MM.1S (cell line): ENCODE results near the gene TBX5.

ENCODE experiments used
- DNase-seq: peaks from one replicate; pipeline ENCODE4 v3.0.0-alpha.2; 2015
- H2AFZ ChIP-seq: fragments of 300-600 bp; sonication (generic); 2 replicates; pipeline ENCODE4 v1.6.0; 2016; ENCODE audit warnings: antibody characterized with exemption, low read length
- H3F3A ChIP-seq: fragments of 300-600 bp; sonication (generic); 2 replicates; pipeline ENCODE4 v1.6.1; 2016; ENCODE audit warnings: mild to moderate bottlenecking, antibody characterized with exemption, low read length, moderate library complexity, mixed read lengths; ENCODE audit not compliant: insufficient read depth
- H3K27ac ChIP-seq: fragments of 300-600 bp; sonication (generic); 2 replicates; pipeline ENCODE4 v1.5.1; 2016; ENCODE audit warnings: mild to moderate bottlenecking, low read length
- H3K27me3 ChIP-seq: fragments of 300-600 bp; sonication (generic); replicated peaks from 2 replicates; pipeline ENCODE4 v1.6.0; 2016; ENCODE audit warnings: low read length; ENCODE audit not compliant: insufficient read depth
- H3K36me3 ChIP-seq: fragments of 300-600 bp; sonication (generic); replicated peaks from 2 replicates; pipeline ENCODE4 v1.6.1; 2016; ENCODE audit warnings: mild to moderate bottlenecking, low read length, mixed read lengths; ENCODE audit not compliant: insufficient read depth
- H3K4me1 ChIP-seq: fragments of 300-600 bp; sonication (generic); 2 replicates; pipeline ENCODE4 v1.6.1; 2016; ENCODE audit warnings: low read length, mixed read lengths
- H3K4me2 ChIP-seq: fragments of 300-600 bp; sonication (generic); 2 replicates; pipeline ENCODE4 v1.6.0; 2016; ENCODE audit warnings: low read depth, low read length
- H3K4me3 ChIP-seq: fragments of 300-600 bp; sonication (generic); 2 replicates; pipeline ENCODE4 v1.5.1; 2016; ENCODE audit warnings: low read length, mixed read lengths
- H3K79me2 ChIP-seq: fragments of 300-600 bp; sonication (generic); 2 replicates; pipeline ENCODE4 v1.6.1; 2016; ENCODE audit warnings: mixed run types, low read length, mixed read lengths
- H3K9ac ChIP-seq: fragments of 300-600 bp; sonication (generic); 2 replicates; pipeline ENCODE4 v1.6.1; 2016; ENCODE audit warnings: low read length, mixed read lengths
- H3K9me2 ChIP-seq: fragments of 300-600 bp; sonication (generic); replicated peaks from 2 replicates; pipeline ENCODE4 v1.6.1; 2016; ENCODE audit warnings: mild to moderate bottlenecking, low read length, mixed read lengths; ENCODE audit not compliant: insufficient read depth
- H3K9me3 ChIP-seq: fragments of 300-600 bp; sonication (generic); replicated peaks from 2 replicates; pipeline ENCODE4 v1.6.1; 2016; ENCODE audit warnings: mild to moderate bottlenecking, low read length, mixed read lengths; ENCODE audit not compliant: insufficient read depth
- H4K20me1 ChIP-seq: fragments of 300-600 bp; sonication (generic); 2 replicates; pipeline ENCODE4 v1.6.1; 2016; ENCODE audit warnings: mild to moderate bottlenecking, low read length, moderate library complexity, mixed read lengths; ENCODE audit not compliant: insufficient read depth
- EZH2 ChIP-seq: fragments of 300-600 bp; sonication (generic); optimal IDR thresholded peaks from 2 replicates; pipeline ENCODE3; 2017; ENCODE audit warnings: low read depth, mild to moderate bottlenecking, antibody characterized with exemption, low read length, mixed read lengths
- EZH2phosphoT487 ChIP-seq: fragments of 300-600 bp; sonication (generic); IDR thresholded peaks from 2 replicates; pipeline ENCODE4 v1.6.1; 2018; ENCODE audit warnings: antibody characterized with exemption, low read length
- TF ChIP-seq, protein P1 (sequence below): fragments of 300-600 bp; sonication (generic); IDR thresholded peaks from 2 replicates; pipeline ENCODE4 v1.5.1; 2016; ENCODE audit warnings: antibody characterized with exemption, low read length, mixed read lengths

Gene TBX5

DNA sequence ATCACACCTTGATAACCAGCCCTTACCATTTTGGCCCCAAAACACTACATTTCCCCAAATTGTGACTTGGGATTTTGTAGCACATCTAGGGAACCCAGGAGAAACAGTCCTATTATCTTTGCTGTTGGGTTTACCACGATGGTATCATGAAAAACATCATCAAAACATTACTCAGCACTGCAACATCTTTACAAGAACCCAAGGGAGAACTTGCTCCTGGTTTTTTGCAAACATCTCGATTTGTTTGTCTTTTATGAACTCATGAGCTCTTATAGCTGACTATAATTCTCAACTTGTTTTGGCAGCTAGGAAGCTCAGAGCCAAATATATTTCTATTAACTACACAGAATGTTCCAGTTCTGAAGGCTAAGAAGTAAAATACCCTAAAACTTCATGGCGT, 65.7 kb downstream of the TBX5 start:
- H3K27ac ChIP-seq: no peak overlapping the region
- H3K27me3 ChIP-seq: no peaks in the 10 kb centered on the region
- H3K9me2 ChIP-seq: no peaks in the 10 kb centered on the region
- DNase-seq: no peak
- H3K79me2 ChIP-seq: no peaks in the 10 kb centered on the region
- H2AFZ ChIP-seq: no peak overlapping the region
- no peak overlapping the region for H3K4me2 ChIP-seq
- no peaks in the 10 kb centered on the region for H3K9me3 ChIP-seq
- no peaks in the 10 kb centered on the region for H4K20me1 ChIP-seq
- no peaks in the 10 kb centered on the region for H3K4me1 ChIP-seq
- no peak overlapping the region for H3K9ac ChIP-seq
- no peak overlapping the region for H3K4me3 ChIP-seq
- TF ChIP-seq EZH2phosphoT487: no peak
- no peak for TF ChIP-seq EZH2
- TF ChIP-seq, protein P1, sequence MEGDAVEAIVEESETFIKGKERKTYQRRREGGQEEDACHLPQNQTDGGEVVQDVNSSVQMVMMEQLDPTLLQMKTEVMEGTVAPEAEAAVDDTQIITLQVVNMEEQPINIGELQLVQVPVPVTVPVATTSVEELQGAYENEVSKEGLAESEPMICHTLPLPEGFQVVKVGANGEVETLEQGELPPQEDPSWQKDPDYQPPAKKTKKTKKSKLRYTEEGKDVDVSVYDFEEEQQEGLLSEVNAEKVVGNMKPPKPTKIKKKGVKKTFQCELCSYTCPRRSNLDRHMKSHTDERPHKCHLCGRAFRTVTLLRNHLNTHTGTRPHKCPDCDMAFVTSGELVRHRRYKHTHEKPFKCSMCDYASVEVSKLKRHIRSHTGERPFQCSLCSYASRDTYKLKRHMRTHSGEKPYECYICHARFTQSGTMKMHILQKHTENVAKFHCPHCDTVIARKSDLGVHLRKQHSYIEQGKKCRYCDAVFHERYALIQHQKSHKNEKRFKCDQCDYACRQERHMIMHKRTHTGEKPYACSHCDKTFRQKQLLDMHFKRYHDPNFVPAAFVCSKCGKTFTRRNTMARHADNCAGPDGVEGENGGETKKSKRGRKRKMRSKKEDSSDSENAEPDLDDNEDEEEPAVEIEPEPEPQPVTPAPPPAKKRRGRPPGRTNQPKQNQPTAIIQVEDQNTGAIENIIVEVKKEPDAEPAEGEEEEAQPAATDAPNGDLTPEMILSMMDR: no peak
- no peaks in the 10 kb centered on the region for H3K36me3 ChIP-seq
- no peaks in the 10 kb centered on the region for H3F3A ChIP-seq

DNA sequence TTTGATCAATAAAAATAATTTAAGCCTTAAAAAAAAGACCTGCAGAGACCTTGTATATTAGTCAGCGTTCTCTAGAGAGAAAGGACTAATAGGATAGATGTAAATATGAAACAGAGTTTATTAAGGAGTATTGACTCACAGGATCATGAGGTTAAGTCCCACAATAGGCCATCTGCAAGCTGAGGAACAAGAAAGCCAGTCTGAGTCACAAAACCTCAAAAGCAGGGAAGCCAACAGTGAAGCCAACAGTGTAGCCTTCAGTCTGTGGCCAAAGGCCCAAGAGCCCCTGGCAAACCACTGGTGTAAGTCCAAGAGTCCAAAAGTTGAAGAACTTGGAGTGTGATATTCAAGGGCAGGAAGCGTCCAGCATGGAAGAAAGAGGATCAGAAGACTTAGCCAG, 66.3 kb downstream of the TBX5 start:
- no peak for DNase-seq
- no peaks in the 10 kb centered on the region for H3K9me3 ChIP-seq
- no peaks in the 10 kb centered on the region for H3F3A ChIP-seq
- no peaks in the 10 kb centered on the region for H3K4me1 ChIP-seq
- no peaks in the 10 kb centered on the region for H4K20me1 ChIP-seq
- no peak overlapping the region for H2AFZ ChIP-seq
- H3K4me3 ChIP-seq: no peak overlapping the region
- H3K27me3 ChIP-seq: no peaks in the 10 kb centered on the region
- no peak overlapping the region for H3K27ac ChIP-seq
- no peaks in the 10 kb centered on the region for H3K36me3 ChIP-seq
- H3K9ac ChIP-seq: no peak overlapping the region
- H3K4me2 ChIP-seq: no peak overlapping the region
- TF ChIP-seq EZH2phosphoT487: no peak
- TF ChIP-seq, protein P1: no peak
- TF ChIP-seq EZH2: no peak
- no peaks in the 10 kb centered on the region for H3K79me2 ChIP-seq
- no peaks in the 10 kb centered on the region for H3K9me2 ChIP-seq

DNA sequence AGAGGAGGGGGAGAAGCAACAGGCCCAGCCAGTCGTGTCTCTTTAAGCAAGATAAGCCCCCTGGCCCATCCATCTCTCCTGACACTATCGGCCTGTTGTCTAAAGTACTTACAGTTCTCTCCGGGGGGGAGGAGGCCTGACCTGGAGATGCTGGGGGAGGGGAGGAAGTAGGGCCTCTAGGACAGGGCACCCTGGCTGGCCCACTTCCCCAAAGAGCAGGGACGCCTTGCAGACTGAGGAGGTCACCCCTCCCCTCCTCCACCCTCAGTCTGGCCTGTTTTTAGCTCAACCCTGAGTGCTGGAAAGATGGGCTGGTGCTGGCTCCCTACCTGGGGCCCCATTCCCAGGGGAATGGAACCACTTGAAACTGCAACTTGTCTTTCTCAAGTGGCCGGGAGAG, 70.3 kb downstream of the TBX5 start:
- no peaks in the 10 kb centered on the region for H3K27me3 ChIP-seq
- TF ChIP-seq EZH2phosphoT487 (no peak), EZH2 (no peak)
- TF ChIP-seq, protein P1: no peak
- no peaks in the 10 kb centered on the region for H3F3A ChIP-seq

More for the DNA sequence above, 70.3 kb downstream of the TBX5 start:
- Histone ChIP-seq H3K4me3 (no peak overlapping the region), H3K9ac (no peak overlapping the region), H2AFZ (no peak overlapping the region), H3K9me3 (no peaks in the 10 kb centered on the region), H3K9me2 (no peaks in the 10 kb centered on the region), H4K20me1 (no peaks in the 10 kb centered on the region), H3K4me1 (no peaks in the 10 kb centered on the region), H3K36me3 (no peaks in the 10 kb centered on the region), H3K27ac (no peak overlapping the region), H3K79me2 (no peaks in the 10 kb centered on the region), H3K4me2 (no peak overlapping the region)
- no peak for DNase-seq
